ENCODE measurements around the gene AMN.

- TF ChIP-seq POLR2A (IDR thresholded peaks at IDR 0.05) (no peak), POLR2AphosphoS5 (IDR thresholded peaks at IDR 0.05; ENCODE audit: insufficient read depth in 1 of 2, low read depth in 1 of 2) (no peak)
- TF ChIP-seq, protein P1, sequence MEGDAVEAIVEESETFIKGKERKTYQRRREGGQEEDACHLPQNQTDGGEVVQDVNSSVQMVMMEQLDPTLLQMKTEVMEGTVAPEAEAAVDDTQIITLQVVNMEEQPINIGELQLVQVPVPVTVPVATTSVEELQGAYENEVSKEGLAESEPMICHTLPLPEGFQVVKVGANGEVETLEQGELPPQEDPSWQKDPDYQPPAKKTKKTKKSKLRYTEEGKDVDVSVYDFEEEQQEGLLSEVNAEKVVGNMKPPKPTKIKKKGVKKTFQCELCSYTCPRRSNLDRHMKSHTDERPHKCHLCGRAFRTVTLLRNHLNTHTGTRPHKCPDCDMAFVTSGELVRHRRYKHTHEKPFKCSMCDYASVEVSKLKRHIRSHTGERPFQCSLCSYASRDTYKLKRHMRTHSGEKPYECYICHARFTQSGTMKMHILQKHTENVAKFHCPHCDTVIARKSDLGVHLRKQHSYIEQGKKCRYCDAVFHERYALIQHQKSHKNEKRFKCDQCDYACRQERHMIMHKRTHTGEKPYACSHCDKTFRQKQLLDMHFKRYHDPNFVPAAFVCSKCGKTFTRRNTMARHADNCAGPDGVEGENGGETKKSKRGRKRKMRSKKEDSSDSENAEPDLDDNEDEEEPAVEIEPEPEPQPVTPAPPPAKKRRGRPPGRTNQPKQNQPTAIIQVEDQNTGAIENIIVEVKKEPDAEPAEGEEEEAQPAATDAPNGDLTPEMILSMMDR (IDR thresholded peaks at IDR 0.05), result no peak
These were observed 18.4 kb downstream of the AMN start for GRCh38 chr14:102940729-102941362.
